CD4-positive, alpha-beta T cell treated with Interferon gamma for 1 hour (primary cell): ENCODE measurements around the gene CCIN.
"Not testable (repeated sequence)": the region's sequence is repeated elsewhere in the genome, so short reads cannot be mapped to it uniquely, and the experiment has no call there.

Source experiments
- DNase-seq: peaks from one replicate; pipeline ENCODE4 v3.0.0-alpha.2; 2020

CCIN gene

DNA sequence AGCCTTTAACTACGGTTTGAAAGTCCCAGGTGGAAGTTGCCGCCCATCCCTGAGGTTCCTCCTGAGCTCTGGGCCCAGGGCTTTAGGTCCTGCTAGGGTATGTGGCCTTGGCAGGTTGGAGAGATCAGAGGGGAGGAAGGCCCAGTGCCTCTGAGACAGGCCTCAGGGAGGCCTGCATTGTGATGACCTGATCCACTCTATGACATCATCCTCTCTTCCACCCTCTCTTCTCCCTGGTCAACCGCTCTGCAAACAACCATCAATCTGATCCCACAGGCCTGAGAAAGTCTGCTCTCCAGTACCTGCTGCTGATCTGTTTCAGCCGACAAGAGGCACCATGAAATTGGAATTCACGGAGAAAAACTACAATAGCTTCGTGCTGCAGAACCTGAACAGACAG lies at the start of gene CCIN:
Gene CCIN, plus strand, starts transcription at position 223 of the 400 bp plus-strand sequence. Its CDS starts 115 bp downstream, at position 338.
- no peak for DNase-seq

GRCh38 chr9:36119476-36119875 lies 49.7 kb upstream of the CCIN start:
- no peak for DNase-seq

DNA sequence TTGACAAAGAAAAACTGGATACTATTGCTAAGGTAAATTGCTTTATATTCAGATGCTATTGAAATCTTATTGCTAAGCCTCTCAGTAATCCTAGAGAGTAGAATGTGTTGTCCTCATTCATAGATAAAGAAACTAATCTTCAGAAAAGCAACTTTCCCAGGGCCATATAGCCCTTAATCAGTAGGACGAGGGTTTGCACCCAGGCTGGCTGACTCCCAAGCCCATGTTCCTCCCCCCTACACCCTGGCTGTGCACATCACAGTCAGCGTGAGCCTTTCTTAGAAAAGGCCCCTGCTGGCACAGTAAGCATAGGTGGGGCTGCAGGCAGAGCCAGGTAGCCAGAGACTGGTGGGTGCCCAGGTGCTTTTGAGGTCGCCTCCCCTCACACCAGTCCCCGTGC lies 48.5 kb upstream of the CCIN start:
- no peak for DNase-seq

DNA sequence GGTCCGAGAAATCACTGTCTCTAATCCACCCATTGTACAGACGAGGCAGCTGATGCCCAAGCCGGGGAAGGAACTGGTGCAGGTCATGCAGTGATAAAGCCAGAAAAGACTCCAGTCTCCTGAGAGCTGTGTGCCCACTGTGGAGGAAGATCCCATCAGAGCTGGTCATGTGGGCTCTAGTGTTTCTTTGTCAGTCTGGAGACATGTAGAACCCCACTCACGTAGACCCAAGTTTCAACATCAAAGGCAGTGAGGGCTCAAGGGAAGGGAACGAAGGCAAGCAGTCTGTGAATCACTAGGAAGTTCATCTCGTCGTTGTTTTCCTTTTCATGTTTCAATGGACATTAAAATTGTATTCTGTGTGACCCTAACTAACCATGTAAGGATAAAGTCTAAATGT lies 47.2 kb upstream of the CCIN start:
- no peak for DNase-seq

DNA sequence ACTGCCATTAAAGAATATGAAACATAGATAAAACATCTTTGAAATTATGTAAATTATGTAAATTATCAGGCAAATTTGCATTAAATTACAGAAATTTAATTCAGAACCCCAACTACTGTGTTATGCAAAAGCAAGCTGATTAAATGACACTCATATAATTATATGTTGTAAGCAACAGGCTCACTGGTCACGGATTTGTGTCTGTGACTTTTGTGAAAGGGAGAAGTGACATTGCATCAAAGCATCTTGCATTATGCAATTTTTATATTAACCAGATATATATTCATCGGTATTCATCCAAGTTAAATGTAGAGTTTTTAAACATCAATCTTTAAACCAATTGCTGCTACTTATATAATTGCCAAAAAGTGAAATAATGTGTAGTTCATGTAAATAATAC lies 45.7 kb upstream of the CCIN start:
- DNase-seq = no peak

DNA sequence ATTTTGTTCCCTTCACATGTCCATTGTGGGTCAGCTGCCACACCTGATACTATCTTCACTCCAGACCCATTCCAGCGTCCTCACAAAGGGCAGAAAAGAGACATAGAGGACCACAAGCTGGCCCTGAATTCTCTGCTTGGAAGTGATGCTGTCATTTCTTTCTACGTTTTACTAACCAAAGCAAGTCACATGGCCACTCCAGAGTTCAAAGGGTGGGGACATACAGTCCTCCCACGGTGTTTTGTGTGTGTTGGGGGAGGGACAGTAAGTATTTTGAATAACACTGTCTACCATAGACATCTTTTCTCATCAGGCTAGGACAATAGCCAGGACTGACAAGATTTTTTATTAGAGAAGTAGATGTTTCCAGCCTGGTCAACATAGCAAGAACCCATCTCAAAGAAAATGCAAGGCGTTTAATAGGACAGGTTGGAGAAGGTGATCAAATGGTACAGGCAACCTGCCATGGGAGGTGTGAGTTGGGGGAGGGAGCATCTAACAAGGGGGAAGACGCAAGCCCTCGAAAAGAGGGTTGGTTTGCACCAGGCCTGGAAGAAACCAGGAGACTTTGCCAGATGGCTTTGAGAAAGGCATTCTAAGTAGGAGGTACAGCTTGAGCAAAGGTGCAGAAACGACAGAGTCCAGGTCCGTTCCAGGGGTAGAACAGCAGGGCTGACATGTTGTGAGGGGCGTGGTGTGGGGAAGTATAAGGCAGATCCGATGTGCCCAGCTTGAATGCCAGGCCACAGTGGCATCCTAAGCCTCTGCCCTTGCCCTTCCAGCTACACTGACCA lies 43.9 kb upstream of the CCIN start:
- no peak for DNase-seq

- no peak for DNase-seq
These were observed 43.0 kb upstream of the CCIN start for GRCh38 chr9:36126016-36126730.

DNA sequence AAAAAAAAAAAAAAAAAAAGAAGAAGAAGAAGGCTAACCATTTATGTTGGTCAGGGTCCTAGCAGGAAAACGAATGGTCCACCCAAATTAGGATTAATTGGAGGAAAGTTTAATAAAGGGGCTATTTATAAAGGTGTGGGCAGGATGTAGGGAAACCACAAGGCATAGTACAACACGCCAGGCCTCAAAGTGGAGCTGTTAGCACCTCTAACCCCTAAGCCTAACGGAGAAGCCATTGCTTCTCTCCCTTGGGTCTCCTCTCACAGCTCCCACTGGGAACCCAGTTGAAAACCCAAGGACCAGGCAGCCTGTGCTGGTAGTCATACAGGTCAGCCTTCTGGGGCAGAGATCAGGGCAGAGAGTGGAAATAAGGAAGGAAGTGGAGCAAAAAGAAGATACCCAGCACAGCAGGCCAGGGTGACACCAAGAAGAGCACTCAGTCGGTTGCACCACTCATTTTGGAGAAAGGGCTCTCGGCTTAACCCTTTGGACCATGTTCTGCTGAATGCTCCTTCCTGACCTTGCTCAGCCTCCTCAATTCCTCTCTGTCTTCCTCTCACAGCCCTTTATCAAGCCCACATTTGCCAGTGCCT lies 41.4 kb upstream of the CCIN start:
- DNase-seq = peak; percentile 49

DNA sequence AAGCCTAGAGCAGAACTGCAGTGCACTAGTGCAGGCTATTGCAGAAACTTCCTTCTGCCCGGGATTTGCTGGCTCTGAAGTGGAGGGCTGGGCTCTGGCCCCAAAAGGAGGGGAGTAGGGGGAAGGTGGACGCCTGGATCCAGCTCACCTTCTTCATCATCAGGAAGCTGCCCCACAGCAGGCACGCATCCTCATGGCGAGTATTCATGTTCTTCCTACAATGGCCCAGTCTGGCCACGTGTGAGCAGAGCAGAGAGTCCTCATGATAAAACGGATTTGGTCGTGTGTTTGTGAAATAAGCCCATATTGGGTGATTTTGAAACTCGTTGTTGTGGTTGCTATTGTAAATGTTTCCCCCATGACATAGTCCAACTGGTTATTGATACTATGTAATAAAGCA lies 40.8 kb upstream of the CCIN start:
- no peak for DNase-seq

DNA sequence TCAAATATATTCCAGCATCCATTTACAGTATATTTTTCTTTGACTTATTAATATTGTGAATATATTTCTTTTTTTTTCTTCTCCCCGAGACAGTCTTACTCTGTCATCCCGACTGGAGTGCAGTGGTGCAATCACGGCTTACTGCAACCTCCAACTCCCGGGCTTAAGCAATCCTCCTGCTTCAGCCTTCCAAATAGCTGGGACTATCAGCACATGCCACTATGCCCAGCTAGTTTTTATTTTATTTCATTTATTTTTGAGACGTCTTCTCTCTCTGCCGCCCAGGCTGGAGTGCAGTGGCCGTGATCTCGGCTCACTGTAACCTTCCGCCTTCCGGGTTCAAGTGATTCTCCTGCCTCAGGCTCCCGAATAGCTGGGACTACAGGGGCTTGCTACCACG lies 40.0 kb upstream of the CCIN start:
- DNase-seq = no peak

DNA sequence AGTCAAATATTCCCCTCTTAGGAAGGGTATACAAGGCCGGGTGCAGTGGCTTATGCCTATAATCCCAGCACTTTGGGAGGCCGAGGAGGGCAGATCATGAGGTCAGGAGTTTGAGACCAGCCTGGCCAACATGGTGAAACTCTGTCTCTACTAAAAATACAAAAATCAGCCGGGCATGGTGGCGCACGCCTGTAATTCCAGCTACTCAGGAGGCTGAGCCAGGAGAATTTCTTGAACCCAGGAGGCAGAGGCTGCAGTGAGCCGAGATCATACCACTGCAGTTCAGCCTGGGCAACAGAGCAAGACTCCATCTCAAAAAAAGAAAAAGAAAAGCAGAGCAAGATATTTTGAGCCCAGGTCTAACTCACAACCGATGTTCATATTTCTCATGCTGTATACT lies 37.5 kb upstream of the CCIN start:
- DNase-seq = not testable (repeated sequence)

DNA sequence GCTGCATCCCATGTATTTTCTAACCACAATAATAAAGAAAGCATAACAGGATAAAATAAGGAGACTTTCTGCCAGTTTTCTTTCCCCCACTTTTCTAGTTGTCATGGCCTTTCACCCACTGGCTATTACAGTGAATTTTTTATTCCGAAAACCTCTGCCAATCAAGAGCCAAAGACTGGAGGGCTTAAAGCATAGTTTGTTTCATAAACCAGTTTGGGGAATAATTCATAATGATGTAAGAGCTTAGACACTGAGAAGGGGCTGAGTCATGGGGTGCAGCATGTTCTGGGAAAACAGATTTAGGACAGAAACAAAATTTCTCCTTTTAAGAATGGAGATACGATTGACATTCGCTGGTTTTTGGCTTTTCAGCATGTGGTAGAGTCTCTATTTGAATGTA lies 37.1 kb upstream of the CCIN start:
- no peak for DNase-seq

DNA sequence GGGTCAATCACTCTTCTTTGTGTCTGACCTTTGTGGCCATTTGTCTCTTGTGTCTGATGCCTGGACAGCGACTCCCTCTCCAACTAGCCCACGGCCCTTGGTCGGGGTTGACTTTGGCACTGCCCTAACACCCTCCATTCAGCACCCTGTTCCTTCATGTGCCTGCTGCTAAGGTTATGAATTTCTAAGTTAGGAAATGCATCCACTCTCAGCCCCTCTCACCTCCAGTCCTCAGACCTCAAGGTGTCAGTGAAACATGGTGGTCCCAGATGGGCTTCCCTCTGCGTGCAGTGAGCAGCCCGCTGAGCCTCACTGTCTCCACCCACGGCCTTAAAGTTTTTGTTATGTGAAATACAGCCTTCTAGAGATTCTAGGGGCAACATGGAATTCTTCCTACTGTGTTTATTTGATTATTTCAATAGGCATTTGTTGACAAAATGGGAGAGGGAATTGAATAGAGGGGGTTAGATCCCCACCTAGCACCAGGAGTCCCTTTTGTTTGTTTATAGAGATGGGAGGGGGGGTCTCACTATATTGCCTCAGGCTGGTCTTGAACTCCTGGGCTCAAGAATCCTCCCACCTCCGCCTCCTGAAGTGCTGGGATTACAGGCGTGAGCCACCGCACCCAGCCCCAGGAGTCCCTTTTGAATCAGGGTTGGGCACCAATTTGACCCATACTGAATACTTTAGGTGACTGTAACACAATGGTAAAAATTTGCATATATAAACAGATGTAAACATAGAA lies 34.3 kb upstream of the CCIN start:
- no peak for DNase-seq

- no peak for DNase-seq
These were observed 33.4 kb upstream of the CCIN start for GRCh38 chr9:36135741-36136271.

DNA sequence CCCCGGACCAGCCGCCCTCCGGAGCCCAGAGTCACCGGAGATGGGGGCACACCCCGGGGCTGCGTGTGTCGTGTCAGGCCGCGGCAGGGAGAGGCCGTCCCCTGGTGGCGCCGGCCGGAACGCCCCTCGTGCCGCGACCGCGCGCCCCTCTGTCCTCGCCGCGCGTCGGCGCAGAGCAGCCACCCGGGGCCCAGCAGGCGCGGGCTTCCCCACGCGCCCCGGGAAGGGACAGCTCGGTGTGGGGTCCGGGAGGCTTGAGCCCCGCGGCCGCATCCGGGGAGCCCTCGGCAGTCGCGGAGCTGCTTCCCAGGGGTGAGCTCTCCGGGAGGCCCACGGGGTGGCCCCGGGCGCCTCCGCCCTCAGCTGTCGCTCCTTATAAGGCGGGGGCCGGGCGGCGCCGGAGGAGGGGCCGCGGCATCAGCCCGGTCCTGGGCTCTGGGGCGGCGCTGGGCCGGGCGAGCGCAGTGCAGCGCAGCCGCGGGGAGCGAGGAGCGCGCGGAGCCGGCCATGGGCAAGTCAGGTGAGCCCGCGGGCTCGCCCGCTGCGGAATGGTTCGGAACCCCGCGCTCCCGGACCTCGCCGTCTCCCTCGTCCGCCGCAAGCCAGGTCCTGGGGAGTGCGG lies 32.8 kb upstream of the CCIN start, which contains the start of gene GLIPR2:
Gene GLIPR2, plus strand, starts transcription at position 462 of the 622 bp plus-strand sequence. Its CDS starts 46 bp downstream, at position 508.
- DNase-seq = peak; percentile 76

GRCh38 chr9:36136894-36137391 lies 32.2 kb upstream of the CCIN start:
- no peak for DNase-seq

DNA sequence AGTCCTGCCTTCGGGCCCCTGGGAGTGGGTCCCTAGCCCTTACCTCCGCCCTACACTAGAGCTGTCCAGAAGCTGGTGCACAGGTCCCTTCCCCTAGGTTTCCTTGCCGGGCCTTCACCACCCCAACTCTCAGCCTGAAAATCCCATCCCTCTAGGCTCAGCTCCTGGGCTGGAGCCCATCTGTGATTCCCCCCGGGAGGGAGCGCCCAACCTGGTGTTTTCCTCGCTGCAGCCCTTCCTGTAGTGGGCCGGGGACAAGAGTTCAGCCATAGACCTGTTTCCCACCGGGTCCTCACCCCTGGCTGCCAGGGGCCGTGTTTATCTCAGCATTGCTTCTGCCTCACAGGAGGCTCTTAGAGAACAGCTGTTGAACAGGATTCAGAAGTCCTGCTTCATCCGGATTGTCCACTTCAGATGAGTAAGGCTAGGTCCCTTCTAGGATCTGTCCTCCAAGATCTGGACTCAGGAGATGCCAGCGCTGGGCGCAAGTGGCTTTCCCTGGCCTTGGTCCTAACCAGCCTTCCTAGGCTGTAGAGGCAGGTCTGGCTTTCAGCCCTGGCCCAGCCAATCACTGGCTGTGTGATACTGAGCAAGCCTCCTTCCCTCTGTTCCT lies 31.7 kb upstream of the CCIN start:
- no peak for DNase-seq

DNA sequence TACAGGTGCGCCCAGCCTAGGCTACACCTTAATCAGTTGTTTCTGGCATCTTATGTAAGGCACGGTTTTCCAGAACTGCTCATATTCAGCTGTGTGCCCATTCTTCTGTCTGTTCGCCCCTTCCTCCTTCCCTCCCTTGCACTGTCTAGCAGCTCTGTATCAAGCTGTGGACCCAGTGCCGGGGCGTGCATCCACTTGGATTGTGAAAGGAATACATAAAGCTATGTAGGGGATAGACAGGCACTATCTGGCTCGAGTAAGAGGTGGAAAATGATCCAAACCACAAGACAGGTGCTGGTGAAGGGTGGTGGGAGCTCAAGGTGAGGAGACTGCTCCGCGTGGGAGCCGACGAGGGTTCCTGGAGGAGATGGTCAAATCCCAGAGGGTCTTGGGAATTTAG lies 30.7 kb upstream of the CCIN start:
- DNase-seq = no peak

DNA sequence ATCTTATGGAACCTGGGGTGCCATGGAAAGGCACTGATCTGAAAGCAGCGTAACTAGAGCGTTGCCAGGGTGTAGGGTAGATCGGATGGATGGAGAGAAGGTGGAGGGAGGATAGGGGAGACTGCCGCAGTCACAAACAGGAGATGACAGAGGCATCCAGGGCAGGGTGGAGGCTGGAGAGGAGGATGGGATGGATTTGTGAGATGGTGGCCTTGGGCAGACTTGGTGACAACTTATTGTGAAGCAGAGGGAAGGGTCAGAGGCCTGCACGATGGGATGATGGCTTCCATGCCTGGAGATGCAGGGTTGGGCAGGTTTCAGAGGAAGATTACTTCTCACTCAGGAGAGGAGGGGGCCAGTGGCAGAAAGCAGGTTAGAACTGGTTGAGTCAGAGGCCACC lies 30.3 kb upstream of the CCIN start:
- DNase-seq = no peak

- DNase-seq = peak; percentile 61
These were observed 28.8 kb upstream of the CCIN start for GRCh38 chr9:36140086-36141084.
